ENCODE measurements around the gene SSH2.
A peak's percentile ranks its signal among the peaks of the same experiment; 100 is the strongest.

The SSH2 gene

DNA sequence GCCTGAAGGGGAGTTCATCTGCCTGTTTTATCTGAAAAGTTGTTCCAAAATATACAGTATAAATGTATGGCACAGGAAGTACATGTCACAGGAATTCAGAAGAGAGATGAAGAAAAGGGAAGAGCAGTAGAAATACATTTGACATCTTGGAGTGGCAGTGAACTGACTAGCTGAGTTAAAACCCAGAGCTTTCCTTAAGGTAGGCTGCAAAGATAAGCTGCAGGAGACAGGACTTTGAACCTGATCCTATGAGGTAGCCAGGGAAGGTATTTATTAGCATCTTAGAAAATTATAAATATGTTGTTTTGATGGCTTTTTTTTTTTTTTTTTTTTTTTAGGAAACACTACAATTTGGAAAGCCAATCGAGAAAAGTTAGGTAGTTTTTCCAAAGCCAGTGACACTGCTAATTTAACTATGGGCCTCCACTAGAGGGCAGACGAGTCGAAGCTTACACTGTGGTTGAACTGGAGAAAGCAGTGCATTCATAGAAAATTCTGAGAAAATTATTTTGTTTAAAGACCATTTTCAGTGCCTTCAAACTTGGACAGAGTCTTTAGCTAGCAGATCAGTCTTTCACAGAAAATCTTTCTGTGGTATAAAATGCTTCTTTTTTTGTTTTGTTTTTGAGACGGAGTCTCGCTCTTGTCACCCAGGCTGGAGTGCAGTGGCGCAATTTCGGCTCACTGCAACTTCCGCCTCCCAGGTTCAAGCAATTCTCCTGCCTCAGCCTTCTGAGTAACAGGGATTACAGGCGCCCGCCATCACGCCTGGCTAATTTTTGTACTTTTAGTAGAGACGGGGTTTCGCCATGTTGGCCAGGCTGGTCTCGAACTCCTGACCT is 122.3 kb downstream of the SSH2 start:
- H3K4me3 ChIP-seq (ENCODE audit: low read depth, low read length), result no peak overlapping the region
- no peaks in the 10 kb centered on the region for H3K36me3 ChIP-seq
- peak; percentile 64 for DNase-seq
- H3K9me3 ChIP-seq, result no peaks in the 10 kb centered on the region
- no peaks in the 10 kb centered on the region for H3K27me3 ChIP-seq
- TF ChIP-seq CTCF (IDR thresholded peaks at IDR 0.05; ENCODE audit: low read depth, low read length), result peak; percentile 67
- H3K4me1 ChIP-seq, result no peaks in the 10 kb centered on the region

- Histone ChIP-seq H3K27me3 (no peaks in the 10 kb centered on the region), H3K9me3 (no peaks in the 10 kb centered on the region), H3K4me3 (ENCODE audit: low read depth, low read length) (no peak overlapping the region), H3K36me3 (no peaks in the 10 kb centered on the region), H3K4me1 (no peaks in the 10 kb centered on the region)
- DNase-seq, result no peak
- TF ChIP-seq CTCF (IDR thresholded peaks at IDR 0.05; ENCODE audit: low read depth, low read length), result no peak
Observed at GRCh38 chr17:29802246-29802645, 127.8 kb downstream of the SSH2 start.

DNA sequence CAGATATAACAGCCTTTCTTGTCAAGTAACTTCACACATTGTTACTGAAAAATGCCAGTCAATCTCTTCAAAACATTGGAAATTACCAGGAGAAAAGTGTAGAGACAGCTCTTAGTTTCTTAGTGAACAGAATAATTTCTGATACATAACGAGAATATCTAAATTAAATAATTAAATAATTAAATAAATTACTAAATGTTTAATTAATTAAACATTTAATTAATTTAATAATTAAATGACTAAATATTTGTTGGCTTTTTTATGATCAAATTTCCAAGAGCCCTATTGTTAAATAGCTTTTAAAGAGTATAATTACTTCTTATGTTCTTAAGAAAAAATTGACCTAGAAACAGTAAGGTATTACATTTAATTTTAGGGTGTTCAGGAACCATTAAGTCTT is 129.6 kb downstream of the SSH2 start:
- no peaks in the 10 kb centered on the region for H3K9me3 ChIP-seq
- H3K4me1 ChIP-seq, result no peaks in the 10 kb centered on the region
- H3K36me3 ChIP-seq, result no peaks in the 10 kb centered on the region
- no peaks in the 10 kb centered on the region for H3K27me3 ChIP-seq
- no peak for DNase-seq
- no peak overlapping the region for H3K4me3 ChIP-seq (ENCODE audit: low read depth, low read length)
- TF ChIP-seq CTCF (IDR thresholded peaks at IDR 0.05; ENCODE audit: low read depth, low read length), result no peak

DNA sequence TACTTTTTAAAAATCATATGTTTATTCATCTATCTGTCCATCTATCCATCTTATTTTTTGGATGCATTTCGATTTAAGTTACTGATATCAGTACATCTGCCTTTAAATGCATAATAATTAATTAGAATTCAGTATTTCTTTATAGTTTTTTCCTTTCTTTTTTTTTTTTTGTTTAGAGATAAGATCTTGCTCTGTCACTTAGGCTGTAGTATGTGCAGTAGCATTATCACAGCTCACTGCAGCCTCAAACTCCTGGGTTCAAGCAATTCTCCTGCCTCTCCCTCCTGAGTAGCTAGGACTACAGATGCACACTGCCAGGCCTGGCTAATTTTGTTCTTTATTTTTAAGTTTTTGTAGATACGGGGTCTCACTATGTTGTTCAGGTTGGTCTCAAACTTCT is 133.4 kb downstream of the SSH2 start:
- no peak for DNase-seq
- Histone ChIP-seq H3K9me3 (no peaks in the 10 kb centered on the region), H3K4me1 (no peaks in the 10 kb centered on the region), H3K36me3 (no peaks in the 10 kb centered on the region), H3K27me3 (no peaks in the 10 kb centered on the region), H3K4me3 (ENCODE audit: low read depth, low read length) (no peak overlapping the region)
- no peak for TF ChIP-seq CTCF (IDR thresholded peaks at IDR 0.05; ENCODE audit: low read depth, low read length)

DNA sequence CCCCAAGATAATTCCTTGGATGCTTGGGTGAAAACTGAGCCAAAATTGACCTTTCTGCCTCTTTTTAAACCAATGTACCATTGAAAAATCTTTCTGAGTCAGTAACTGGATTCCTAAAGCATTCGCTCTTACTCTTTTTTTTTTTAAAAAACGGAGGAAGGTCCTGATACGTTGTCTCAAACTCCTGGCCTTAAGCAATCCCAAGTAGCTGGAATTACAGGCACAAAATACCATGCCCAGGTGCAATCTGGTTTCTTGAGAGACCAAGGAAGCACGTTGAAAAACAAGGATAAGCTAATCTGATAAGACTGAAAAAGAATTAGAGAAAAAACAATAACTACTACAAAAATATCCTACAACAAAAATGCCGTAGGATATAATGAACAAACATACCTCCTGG is 136.5 kb downstream of the SSH2 start:
- H3K4me1 ChIP-seq, result no peaks in the 10 kb centered on the region
- DNase-seq, result no peak
- no peaks in the 10 kb centered on the region for H3K9me3 ChIP-seq
- no peaks in the 10 kb centered on the region for H3K36me3 ChIP-seq
- TF ChIP-seq CTCF (IDR thresholded peaks at IDR 0.05; ENCODE audit: low read depth, low read length), result no peak
- no peak overlapping the region for H3K4me3 ChIP-seq (ENCODE audit: low read depth, low read length)
- no peaks in the 10 kb centered on the region for H3K27me3 ChIP-seq

- DNase-seq, result no peak
- no peak for TF ChIP-seq CTCF (IDR thresholded peaks at IDR 0.05; ENCODE audit: low read depth, low read length)
- Histone ChIP-seq H3K27me3 (no peaks in the 10 kb centered on the region), H3K4me3 (ENCODE audit: low read depth, low read length) (no peak overlapping the region), H3K4me1 (no peaks in the 10 kb centered on the region), H3K36me3 (no peaks in the 10 kb centered on the region), H3K9me3 (no peaks in the 10 kb centered on the region)
Observed at GRCh38 chr17:29791336-29792080, 138.5 kb downstream of the SSH2 start.

Measured in BE2C (cell line).